Heart right ventricle (tissue), 16 donors: ENCODE results near the gene ETV3L. TPM values are rescaled to one million over a fixed set of nuclear protein-coding genes. Genes with fewer than 3 reads are reported as not detected.
"Not testable (repeated sequence)": the region's sequence is repeated elsewhere in the genome, so short reads cannot be mapped to it uniquely, and the experiment has no call there.

ENCODE experiments used
- ATAC-seq, 8 donors: fragments of 200-7000 bp; cut with Tn5 transposase; one replicate each; pipeline ENCODE4 v1.9.1; 2020; ENCODE audit warnings: mild to moderate bottlenecking in 8 of 8, moderate library complexity in 8 of 8, moderate number of reproducible peaks in 1 of 8
- DNase-seq, 2 donors: peaks; one replicate each; pipeline ENCODE4 v3.0.0-alpha.2; 2020
- H3K27ac ChIP-seq, 10 donors: fragments of 200-600 bp; sonication (generic) in 2 of 10; one replicate each; pipeline versions ENCODE4 v1.5.0 to v1.8.0; 2020 to 2022; ENCODE audit warnings: mild to moderate bottlenecking in 3 of 10
- H3K27me3 ChIP-seq, 7 donors: fragments of 200-600 bp; one replicate each; pipeline ENCODE4 v1.8.0; 2021 to 2022; ENCODE audit warnings: mild to moderate bottlenecking in 2 of 7
- H3K36me3 ChIP-seq, 9 donors: fragments of 200-600 bp; sonication (generic) in 1 of 9; one replicate each; pipeline versions ENCODE4 v1.5.0 to v1.8.0; 2020 to 2022; ENCODE audit warnings: mild to moderate bottlenecking in 2 of 9
- H3K4me1 ChIP-seq, 9 donors: fragments of 200-600 bp; sonication (generic) in 1 of 9; one replicate each; pipeline versions ENCODE4 v1.5.0 to v1.8.0; 2020 to 2022; ENCODE audit warnings: mild to moderate bottlenecking in 4 of 9
- H3K4me3 ChIP-seq, 10 donors: fragments of 200-600 bp; sonication (generic) in 2 of 10; one replicate each; pipeline versions ENCODE4 v1.5.0 to v1.8.0; 2020 to 2022; ENCODE audit warnings: mild to moderate bottlenecking in 7 of 10, moderate library complexity in 2 of 10
- H3K9me3 ChIP-seq, 11 donors: fragments of 200-600 bp in 10 of 11; sonication (generic) in 2 of 11; one replicate each; pipeline versions ENCODE4 v1.5.0 to v1.8.0; 2013 to 2022; ENCODE audit warnings: mild to moderate bottlenecking in 2 of 11, control low read depth in 1 of 11, moderate library complexity in 1 of 11
- WGBS, 2 donors: extraction: QIAGEN DNeasy Blood & Tissue Kit; methylation state at CpG; one replicate each; pipeline ENCODE4 v1.1.7; 2013; ENCODE audit warnings: inconsistent platforms in 1 of 2; 5-methylcytosine and 5-hydroxymethylcytosine counted together
- intact Hi-C, 10 donors: fragments of 100-400 bp; cut with DNase I; formaldehyde crosslinking; loops; one replicate each; pipeline versions ENCODE4 v1.11.1 to v1.14.2; 2022
- polyA plus RNA-seq, 2 donors: library from polyadenylated mRNA; stranded (reverse); fragments of 200-250 nt; gene quantifications; one replicate each; pipeline ENCODE4 v1.2.3, GENCODE V29; 2013
- total RNA-seq, 10 donors: library from RNA; stranded (reverse); fragmentation: NEBNext Ultra II Directional in 3 of 10; extraction: Animal tissue kit (Norgen Biotek cat#: 25700) in 3 of 10; gene quantifications; one replicate each; pipeline versions ENCODE4 v1.2.1 to v1.2.4, GENCODE V29; 2021 to 2023
- TF ChIP-seq, protein P1 (sequence below), 9 donors: fragments of 200-600 bp; sonication (generic) in 2 of 9; IDR thresholded peaks; one replicate each; pipeline versions ENCODE4 v1.5.0 to v1.8.0; 2021 to 2022; ENCODE audit warnings: antibody characterized with exemption in 9 of 9, mild to moderate bottlenecking in 5 of 9, moderate library complexity in 1 of 9
- donor health status: Arrhythmogenic right ventricular cardiomyopathy.
- donor health status: ischemic (EF 13 %, LVEDD 7.1; RV severe dilation, severe dysfunction).
- donor health status: healthy with polysubstance abuse.
- donor health status: DM: no; HTN: yes; CAD: no.
- donor health status: DM: no; HTN: no; CAD: no.
- donor health status: ischemic (EF 25% LVEDD 6.9; RV normal size, moderate dysfunction).
- donor health status: ischemic (EF 25% LVEDD 5.7; RV mildly dilated, moderate dysfunction).
- donor health status: healthy.
- donor health status: DM: yes; HTN: yes; CAD: no.
- donor health status: Ischemic cardiomyopathy.
- donor health status: ischemic (EF 35%, LVEDD 5.7; RV mildly dilated, moderate dysfunction).
- donor health status: nonischemic (EF 11% LVEDD 7.7; RV severe dilation, severe dysfunction).
- donor health status: DM: yes; HTN: yes; CAD: no.
- donor health status: PGD.
- donor health status: ischemic (EF 29% LVEDD 5.4; RV normal size, mild dysfunction).
- donor health status: nonischemic (EF 23%, LVEDD 6.1; RV moderate dilation, normal function).

ETV3L gene
- total and polyA plus RNA-seq, 12 donors = not detected

DNA sequence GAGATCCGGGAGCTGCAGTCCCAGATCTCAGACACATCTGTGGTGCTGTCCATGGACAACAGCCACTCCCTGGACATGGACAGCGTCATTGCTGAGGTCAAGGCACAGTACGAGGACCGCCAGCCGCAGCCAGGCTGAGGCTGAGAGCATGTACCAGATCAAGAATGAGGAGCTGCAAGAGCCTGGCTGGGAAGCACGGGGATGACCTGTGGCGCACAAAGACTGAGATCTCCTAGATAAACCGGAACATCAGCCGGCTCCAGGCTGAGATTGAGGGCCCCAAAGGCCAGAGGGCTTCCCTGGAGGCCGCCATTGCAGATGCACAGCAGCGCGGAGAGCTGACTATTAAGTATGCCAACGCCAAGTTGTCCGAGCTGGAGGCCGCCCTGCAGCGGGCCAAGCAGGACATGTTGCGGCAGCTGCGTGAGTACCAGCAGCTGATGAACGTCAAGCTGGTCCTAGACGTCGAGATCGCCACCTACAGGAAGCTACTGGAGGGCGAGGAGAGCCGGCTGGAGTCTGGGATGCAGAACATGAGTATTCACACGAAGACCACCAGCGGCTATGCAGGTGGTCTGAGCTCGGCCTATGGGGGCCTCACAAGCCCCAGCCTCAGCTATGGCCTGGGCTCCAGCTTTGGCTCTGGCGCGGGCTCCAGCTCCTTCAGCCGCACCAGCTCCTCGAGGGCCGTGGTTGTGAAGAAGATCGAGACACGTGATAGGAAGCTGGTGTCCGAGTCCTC, 25.5 kb downstream of the ETV3L start:
- peak in 5 of 8 donors; percentile 23 to 79 (median 64) for ATAC-seq
- H3K36me3 ChIP-seq = no peaks in the 10 kb centered on the region
- peak; percentile 66 to 70 for DNase-seq
- 21 to 25% methylated on average over 34 to 35 of the region's 35 CpGs for WGBS, 2 donors
- peaks cover 0 to 8% (median 4%) of the 10 kb centered on the region in 9 donors for H3K4me1 ChIP-seq
- H3K9me3 ChIP-seq = no peaks in the 10 kb centered on the region
- H3K27ac ChIP-seq = no peak overlapping the region
- peaks cover 0 to 57% (median 4%) of the 10 kb centered on the region in 7 donors for H3K27me3 ChIP-seq
- TF ChIP-seq, protein P1, sequence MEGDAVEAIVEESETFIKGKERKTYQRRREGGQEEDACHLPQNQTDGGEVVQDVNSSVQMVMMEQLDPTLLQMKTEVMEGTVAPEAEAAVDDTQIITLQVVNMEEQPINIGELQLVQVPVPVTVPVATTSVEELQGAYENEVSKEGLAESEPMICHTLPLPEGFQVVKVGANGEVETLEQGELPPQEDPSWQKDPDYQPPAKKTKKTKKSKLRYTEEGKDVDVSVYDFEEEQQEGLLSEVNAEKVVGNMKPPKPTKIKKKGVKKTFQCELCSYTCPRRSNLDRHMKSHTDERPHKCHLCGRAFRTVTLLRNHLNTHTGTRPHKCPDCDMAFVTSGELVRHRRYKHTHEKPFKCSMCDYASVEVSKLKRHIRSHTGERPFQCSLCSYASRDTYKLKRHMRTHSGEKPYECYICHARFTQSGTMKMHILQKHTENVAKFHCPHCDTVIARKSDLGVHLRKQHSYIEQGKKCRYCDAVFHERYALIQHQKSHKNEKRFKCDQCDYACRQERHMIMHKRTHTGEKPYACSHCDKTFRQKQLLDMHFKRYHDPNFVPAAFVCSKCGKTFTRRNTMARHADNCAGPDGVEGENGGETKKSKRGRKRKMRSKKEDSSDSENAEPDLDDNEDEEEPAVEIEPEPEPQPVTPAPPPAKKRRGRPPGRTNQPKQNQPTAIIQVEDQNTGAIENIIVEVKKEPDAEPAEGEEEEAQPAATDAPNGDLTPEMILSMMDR (IDR thresholded peaks at IDR 0.05) = peak; percentile 36 to 84 (median 72)
- intact Hi-C loops = loop anchor here in 4 of 10 donors (5.0 to 10.0 kb wide), 4 partner anchors 89 to 182 kb away; partner anchors contain the start of gene PEAR1 (in 1 of the 4)
- peak overlapping the region in 6 of 10 donors; percentile 6 to 47 (median 20) for H3K4me3 ChIP-seq

DNA sequence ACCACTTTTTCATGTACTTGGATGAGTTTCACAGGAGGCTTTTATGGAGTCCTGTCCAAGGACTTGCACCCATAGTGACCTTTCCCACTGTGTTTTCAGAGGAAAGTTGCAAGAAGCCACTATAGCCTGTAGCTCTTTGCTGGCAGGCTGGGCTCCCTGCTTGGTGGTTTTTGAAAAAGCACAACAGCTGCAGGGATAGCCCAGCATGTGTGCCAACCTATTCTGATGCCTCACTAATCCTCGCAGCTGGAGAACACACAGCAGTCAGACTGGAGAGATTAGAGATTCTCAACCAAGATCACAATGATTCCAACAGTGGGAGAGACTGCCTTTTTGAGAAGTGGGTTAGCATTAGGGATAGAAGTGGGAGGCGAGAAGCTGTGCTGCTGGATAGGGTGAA, 30.0 kb downstream of the ETV3L start:
- no peak overlapping the region for H3K4me3 ChIP-seq
- no peaks in the 10 kb centered on the region for H3K9me3 ChIP-seq
- intact Hi-C loops = no loop called here
- H3K4me1 ChIP-seq = peaks cover 0 to 8% (median 4%) of the 10 kb centered on the region in 9 donors
- no peak for ATAC-seq
- peaks cover 0 to 32% (median 0%) of the 10 kb centered on the region in 7 donors for H3K27me3 ChIP-seq
- TF ChIP-seq, protein P1 (IDR thresholded peaks at IDR 0.05) = no peak
- WGBS, 2 donors = 78 to 84% methylated on average over 2 of the region's 2 CpGs
- no peak overlapping the region for H3K27ac ChIP-seq
- H3K36me3 ChIP-seq = no peaks in the 10 kb centered on the region
- no peak for DNase-seq

DNA sequence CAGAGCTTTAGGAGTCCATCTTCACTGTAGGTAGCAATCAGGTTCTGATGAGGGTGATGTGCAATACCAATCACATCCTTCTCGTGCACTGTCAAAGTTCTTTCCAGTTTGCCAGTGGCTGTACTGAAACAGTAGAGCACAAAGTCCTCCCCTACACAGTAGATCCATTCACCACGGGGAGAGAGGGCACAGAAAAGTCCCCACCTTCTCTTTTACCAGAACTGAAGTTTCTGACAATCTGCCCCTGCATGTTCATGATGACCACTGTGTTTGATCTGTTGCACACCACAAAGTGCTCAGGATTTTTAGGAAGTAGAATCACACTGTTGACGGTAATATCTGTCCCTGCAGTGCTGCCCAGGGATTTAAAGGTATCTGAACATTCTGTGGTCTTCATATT, 40.4 kb downstream of the ETV3L start:
- H3K4me1 ChIP-seq, H3K27ac ChIP-seq, H3K27me3 ChIP-seq, intact Hi-C loops, DNase-seq, H3K4me3 ChIP-seq, ATAC-seq, H3K36me3 ChIP-seq: not testable (repeated sequence)
- 62 to 64% methylated on average over 3 of the region's 3 CpGs for WGBS, 2 donors
- H3K9me3 ChIP-seq = peaks cover 0 to 16% (median 0%) of the 10 kb centered on the region in 11 donors

DNA sequence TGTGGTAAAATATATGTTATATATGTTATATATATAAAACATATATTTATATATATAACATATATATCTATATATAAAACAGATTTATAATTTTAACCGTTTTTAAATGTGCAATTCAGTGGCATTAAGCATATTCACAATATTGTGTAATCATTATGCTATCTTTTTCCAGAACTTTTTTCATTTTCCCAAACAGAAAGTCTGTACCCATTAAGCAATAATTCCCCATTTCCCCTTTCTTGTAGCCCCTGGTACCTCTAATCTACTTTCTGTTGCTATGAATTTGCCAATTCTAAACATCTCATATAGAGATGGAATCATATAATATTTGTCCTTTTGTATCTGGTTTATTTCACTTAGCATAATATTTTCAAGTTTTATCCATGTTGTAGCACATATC, 43.3 kb downstream of the ETV3L start:
- H3K27ac ChIP-seq = no peak overlapping the region
- H3K4me1 ChIP-seq = no peaks in the 10 kb centered on the region
- intact Hi-C loops = no loop called here
- H3K4me3 ChIP-seq = no peak overlapping the region
- TF ChIP-seq, protein P1 (IDR thresholded peaks at IDR 0.05) = no peak
- peaks cover 0 to 3% (median 0%) of the 10 kb centered on the region in 7 donors for H3K27me3 ChIP-seq
- ATAC-seq (no peak), DNase-seq (no peak)
- peaks cover 0 to 24% (median 4%) of the 10 kb centered on the region in 11 donors for H3K9me3 ChIP-seq
- WGBS, 2 donors = 78 to 81% methylated on average over 1 of the region's 1 CpG
- no peaks in the 10 kb centered on the region for H3K36me3 ChIP-seq

DNA sequence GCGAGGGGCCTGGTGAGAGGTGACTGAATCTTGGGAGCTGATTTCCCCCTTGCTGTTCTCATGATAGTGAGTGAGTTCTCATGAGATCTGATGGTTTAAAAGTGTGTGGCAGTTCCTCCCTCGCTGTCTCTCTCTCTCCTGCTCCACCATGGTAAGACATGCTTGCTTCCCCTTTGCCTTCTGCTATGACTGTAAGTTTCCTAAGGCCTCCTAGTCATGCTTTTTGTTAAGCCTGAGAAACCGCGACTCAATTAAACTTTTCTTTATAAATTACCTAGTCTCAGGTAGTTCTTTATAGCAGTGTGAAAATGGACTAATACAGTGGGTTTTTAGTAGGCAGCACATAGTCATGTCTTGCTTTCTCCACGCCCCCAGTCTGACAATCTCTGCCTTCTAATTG, 43.9 kb downstream of the ETV3L start:
- peaks cover 0 to 19% (median 4%) of the 10 kb centered on the region in 11 donors for H3K9me3 ChIP-seq
- ATAC-seq, H3K27me3 ChIP-seq, H3K36me3 ChIP-seq, intact Hi-C loops, H3K4me3 ChIP-seq, H3K27ac ChIP-seq, DNase-seq, H3K4me1 ChIP-seq: not testable (repeated sequence)
- WGBS, 2 donors = 89 to 91% methylated on average over 5 of the region's 5 CpGs
